Kidney epithelial cell (primary cell): ENCODE data around the gene SLCO3A1. TPM values are rescaled to one million over a fixed set of nuclear protein-coding genes. Genes with fewer than 3 reads are reported as not detected.

Experiments used
- DNase-seq: peaks from one replicate; pipeline ENCODE4 v3.0.0-alpha.2; 2010; ENCODE audit warnings: low read depth
- H3K27me3 ChIP-seq: 2 replicates; pipeline ENCODE4 v1.6.0; 2011; ENCODE audit warnings: low read length; ENCODE audit not compliant: control insufficient read depth, insufficient read depth
- H3K36me3 ChIP-seq: 2 replicates; pipeline ENCODE4 v1.5.1; 2011; ENCODE audit warnings: low read length; ENCODE audit not compliant: control insufficient read depth, insufficient read depth
- H3K4me3 ChIP-seq: 2 replicates; pipeline ENCODE4 v1.5.1; 2011; ENCODE audit warnings: low read depth, mild to moderate bottlenecking, control low read depth, low read length
- total RNA-seq: library from RNA; depleted of rRNA; stranded (reverse); fragments of >200 nt; gene quantifications from 2 replicates; pipeline ENCODE4 v1.2.3, GENCODE V29; 2015
- TF ChIP-seq, protein P1 (sequence below): IDR thresholded peaks from 2 replicates; pipeline ENCODE4 v1.5.1; 2011; ENCODE audit warnings: mild to moderate bottlenecking, moderate library complexity, low read length, control low read depth, inconsistent platforms; ENCODE audit not compliant: insufficient read depth, poor library complexity, severe bottlenecking

Gene SLCO3A1
- total RNA-seq, 1 donor from 2014 or later, result 3.1 TPM

DNA sequence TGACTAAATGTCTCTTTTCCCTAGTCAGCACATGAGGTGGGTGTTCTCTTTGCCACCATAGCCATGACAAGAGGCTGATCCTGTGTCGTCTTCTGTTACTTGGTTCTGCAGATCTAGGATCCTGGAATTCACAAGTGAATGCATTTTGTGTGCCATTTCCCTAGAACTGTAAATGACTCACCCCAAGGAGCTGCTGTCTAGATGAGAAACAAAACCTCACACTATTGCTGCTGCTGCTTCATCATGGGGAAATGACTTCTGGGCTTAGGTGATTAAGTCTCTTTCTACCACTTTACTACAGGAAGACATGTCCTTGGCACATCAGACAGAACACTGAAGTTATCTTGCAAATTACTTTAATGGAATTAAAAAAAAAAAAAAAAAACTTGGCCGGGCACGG, 54.9 kb downstream of the SLCO3A1 start:
- Histone ChIP-seq H3K4me3 (no peak overlapping the region), H3K36me3 (no peaks in the 10 kb centered on the region), H3K27me3 (no peaks in the 10 kb centered on the region)
- TF ChIP-seq, protein P1, sequence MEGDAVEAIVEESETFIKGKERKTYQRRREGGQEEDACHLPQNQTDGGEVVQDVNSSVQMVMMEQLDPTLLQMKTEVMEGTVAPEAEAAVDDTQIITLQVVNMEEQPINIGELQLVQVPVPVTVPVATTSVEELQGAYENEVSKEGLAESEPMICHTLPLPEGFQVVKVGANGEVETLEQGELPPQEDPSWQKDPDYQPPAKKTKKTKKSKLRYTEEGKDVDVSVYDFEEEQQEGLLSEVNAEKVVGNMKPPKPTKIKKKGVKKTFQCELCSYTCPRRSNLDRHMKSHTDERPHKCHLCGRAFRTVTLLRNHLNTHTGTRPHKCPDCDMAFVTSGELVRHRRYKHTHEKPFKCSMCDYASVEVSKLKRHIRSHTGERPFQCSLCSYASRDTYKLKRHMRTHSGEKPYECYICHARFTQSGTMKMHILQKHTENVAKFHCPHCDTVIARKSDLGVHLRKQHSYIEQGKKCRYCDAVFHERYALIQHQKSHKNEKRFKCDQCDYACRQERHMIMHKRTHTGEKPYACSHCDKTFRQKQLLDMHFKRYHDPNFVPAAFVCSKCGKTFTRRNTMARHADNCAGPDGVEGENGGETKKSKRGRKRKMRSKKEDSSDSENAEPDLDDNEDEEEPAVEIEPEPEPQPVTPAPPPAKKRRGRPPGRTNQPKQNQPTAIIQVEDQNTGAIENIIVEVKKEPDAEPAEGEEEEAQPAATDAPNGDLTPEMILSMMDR, result no peak
- DNase-seq, result peak; percentile 66

DNA sequence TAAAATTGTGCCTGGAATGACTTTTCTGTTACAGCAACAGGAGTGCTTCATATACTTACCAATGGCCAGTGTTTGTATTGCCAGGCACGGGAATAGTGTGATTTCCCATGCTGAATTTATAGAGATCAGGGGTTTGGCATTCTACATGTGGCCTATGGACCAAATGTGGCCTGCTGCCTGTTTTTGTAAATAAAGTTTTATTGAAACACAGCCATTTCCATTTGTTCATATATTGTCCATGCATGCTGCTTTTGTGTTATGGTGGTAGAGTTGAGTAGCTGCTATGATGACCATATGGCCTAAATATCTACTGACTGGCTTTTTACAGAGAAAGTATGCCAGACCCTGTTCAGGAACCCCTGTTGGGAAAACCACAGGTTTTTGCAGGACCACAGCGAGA, 55.6 kb downstream of the SLCO3A1 start:
- H3K27me3 ChIP-seq, result no peaks in the 10 kb centered on the region
- TF ChIP-seq, protein P1, result no peak
- H3K36me3 ChIP-seq, result no peaks in the 10 kb centered on the region
- DNase-seq, result no peak
- H3K4me3 ChIP-seq, result no peak overlapping the region

DNA sequence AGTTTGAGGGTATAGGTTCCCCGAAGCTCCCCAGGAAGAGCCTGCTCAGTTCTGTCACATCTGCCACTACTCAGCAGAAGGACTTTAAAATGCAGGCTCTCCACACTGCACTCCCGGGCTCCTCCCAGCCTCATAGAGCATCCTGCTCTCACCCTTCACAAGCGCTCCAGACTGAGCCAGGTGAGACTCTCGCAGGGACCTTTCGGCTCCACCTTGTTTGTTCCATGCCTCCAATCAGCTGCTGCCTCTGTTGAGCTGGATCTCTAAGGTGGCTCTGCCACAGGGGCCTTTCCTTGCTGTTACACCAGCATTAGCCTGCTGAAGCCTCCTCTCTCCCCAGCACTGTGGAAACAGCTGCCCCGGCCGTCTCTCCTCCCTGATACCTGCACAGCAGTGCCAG, 56.1 kb downstream of the SLCO3A1 start:
- TF ChIP-seq, protein P1, result no peak
- H3K36me3 ChIP-seq, result no peaks in the 10 kb centered on the region
- H3K4me3 ChIP-seq, result no peak overlapping the region
- no peaks in the 10 kb centered on the region for H3K27me3 ChIP-seq
- no peak for DNase-seq

DNA sequence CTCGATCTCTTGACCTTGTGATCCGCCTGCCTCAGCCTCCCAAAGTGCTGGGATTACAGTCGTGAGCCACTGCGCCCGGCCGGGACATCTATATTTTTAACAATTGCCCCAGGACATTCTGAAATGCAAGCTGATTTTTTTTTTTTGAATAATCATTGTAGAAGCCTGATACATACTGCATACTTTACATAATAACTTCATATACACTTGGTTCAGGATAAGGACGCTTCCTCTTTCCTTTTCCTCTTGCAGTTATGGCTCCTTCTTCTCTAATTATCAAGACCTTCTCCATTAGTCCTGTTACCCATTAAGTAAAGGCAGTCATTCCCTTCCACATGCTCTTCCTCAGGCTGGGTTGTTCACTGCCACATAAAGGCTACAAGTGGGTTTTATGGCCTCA, 58.3 kb downstream of the SLCO3A1 start:
- H3K4me3 ChIP-seq, result no peak overlapping the region
- no peaks in the 10 kb centered on the region for H3K36me3 ChIP-seq
- no peak for DNase-seq
- H3K27me3 ChIP-seq, result no peaks in the 10 kb centered on the region
- TF ChIP-seq, protein P1, result no peak

DNA sequence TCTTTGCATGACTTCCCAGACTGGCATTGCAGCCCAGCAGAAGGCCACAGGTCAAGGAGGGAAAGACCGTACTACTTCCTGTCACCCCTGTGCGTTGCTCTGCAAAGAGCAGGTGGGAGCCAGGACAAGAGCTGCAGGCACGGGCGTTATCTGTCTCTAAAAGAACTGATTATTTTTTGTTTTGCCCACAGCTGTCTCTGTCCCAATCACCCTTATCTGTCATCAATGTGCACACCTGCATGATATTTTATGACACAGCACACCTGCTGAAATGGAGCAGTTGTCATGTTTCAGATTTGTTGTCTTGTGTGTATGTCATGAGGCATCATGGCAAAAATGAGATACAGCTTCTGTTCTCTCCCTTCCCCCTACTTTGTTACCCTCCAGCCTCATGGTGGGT, 58.8 kb downstream of the SLCO3A1 start:
- TF ChIP-seq, protein P1, result no peak
- no peak for DNase-seq
- Histone ChIP-seq H3K27me3 (no peaks in the 10 kb centered on the region), H3K4me3 (no peak overlapping the region), H3K36me3 (no peaks in the 10 kb centered on the region)

DNA sequence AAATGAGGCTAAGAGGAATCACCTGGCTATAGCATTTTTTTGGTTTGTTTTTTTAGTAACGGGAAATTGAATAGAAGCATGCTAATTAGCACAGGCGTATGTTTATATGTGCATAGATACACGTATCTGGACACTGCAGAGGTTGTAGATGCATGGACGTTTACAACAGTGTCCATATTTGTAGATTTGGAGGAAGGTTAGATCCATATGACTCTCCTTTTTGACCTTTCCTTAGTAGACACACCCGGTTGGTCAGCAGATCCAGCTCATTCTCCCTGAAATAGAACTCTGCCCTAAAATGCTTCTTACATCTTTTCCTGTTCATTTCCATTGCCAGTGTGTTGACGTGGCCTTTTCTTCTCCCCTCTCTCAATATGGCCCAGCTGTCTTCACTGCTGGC, 60.1 kb downstream of the SLCO3A1 start:
- no peaks in the 10 kb centered on the region for H3K27me3 ChIP-seq
- TF ChIP-seq, protein P1, result no peak
- H3K36me3 ChIP-seq, result no peaks in the 10 kb centered on the region
- H3K4me3 ChIP-seq, result no peak overlapping the region
- no peak for DNase-seq
